Stomach (tissue), 4 donors: Measurements from ENCODE around the gene CMYA5.

Experiments
- CTCF ChIP-seq, 7 experiments: fragments of 450-650 bp in 4 of 7; fragments of 200-600 bp in 3 of 7; sonication (generic) in 3 of 7; IDR thresholded peaks; one replicate each; pipeline ENCODE4 v1.5.1; 2016 to 2019; ENCODE audit warnings: antibody characterized with exemption in 7 of 7, control low read depth in 2 of 7, mild to moderate bottlenecking in 1 of 7
- EP300 ChIP-seq: sonication (generic); formaldehyde crosslinking; IDR thresholded peaks from one replicate; pipeline ENCODE4 v1.6.1; 2017; ENCODE audit warnings: antibody characterized with exemption
- POLR2AphosphoS5 ChIP-seq, 3 donors: sonication (generic); formaldehyde crosslinking; IDR thresholded peaks; one replicate each; pipeline ENCODE4 v1.6.1; 2016; ENCODE audit warnings: antibody characterized with exemption in 3 of 3

GRCh38 chr5:79791843-79792242, 102.2 kb downstream of the CMYA5 start:
- TF ChIP-seq EP300 = no peak
- no peak for TF ChIP-seq CTCF (IDR thresholded peaks at IDR 0.05)
- TF ChIP-seq POLR2AphosphoS5 (IDR thresholded peaks at IDR 0.05) = no peak
